ENCODE data around the gene GALNT3. TPM values are rescaled to one million over a fixed set of nuclear protein-coding genes. Genes with fewer than 3 reads are reported as not detected.

GALNT3 gene
- total RNA-seq, 1 donor from 2014 or later = 8.3 TPM

DNA sequence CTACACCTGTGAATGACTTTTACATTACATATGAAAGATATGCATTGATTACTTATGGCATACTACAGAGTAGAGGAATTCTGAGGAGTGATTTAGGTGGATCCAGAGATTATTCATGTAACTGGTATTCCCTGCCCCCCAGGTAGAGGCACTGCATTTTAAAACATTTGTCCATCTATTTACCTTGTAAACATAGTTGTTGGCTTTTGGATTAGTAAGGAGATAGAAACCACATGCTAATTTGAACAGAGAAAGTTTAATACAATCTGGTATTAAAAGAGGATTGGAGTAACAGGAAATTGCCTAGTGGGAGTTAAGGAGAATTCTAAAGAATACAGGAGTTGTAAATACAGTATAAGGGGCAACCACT is 15.9 kb downstream of the GALNT3 start:
- Mint-ChIP-seq H3K4me1 (peaks cover 5% of the 10 kb centered on the region), H3K27me3 (ENCODE audit: low read depth) (no peaks in the 10 kb centered on the region), H3K27ac (no peak overlapping the region), H3K36me3 (peaks cover 9% of the 10 kb centered on the region), H3K4me3 (no peak overlapping the region), H3K9me3 (peaks cover 22% of the 10 kb centered on the region)
- DNase-seq (ENCODE audit: low spot score in 2 of 2, unreplicated experiment in 2 of 2) = no peak
- TF ChIP-seq, protein P1, sequence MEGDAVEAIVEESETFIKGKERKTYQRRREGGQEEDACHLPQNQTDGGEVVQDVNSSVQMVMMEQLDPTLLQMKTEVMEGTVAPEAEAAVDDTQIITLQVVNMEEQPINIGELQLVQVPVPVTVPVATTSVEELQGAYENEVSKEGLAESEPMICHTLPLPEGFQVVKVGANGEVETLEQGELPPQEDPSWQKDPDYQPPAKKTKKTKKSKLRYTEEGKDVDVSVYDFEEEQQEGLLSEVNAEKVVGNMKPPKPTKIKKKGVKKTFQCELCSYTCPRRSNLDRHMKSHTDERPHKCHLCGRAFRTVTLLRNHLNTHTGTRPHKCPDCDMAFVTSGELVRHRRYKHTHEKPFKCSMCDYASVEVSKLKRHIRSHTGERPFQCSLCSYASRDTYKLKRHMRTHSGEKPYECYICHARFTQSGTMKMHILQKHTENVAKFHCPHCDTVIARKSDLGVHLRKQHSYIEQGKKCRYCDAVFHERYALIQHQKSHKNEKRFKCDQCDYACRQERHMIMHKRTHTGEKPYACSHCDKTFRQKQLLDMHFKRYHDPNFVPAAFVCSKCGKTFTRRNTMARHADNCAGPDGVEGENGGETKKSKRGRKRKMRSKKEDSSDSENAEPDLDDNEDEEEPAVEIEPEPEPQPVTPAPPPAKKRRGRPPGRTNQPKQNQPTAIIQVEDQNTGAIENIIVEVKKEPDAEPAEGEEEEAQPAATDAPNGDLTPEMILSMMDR (IDR thresholded peaks at IDR 0.05; ENCODE audit: unreplicated experiment) = no peak

DNA sequence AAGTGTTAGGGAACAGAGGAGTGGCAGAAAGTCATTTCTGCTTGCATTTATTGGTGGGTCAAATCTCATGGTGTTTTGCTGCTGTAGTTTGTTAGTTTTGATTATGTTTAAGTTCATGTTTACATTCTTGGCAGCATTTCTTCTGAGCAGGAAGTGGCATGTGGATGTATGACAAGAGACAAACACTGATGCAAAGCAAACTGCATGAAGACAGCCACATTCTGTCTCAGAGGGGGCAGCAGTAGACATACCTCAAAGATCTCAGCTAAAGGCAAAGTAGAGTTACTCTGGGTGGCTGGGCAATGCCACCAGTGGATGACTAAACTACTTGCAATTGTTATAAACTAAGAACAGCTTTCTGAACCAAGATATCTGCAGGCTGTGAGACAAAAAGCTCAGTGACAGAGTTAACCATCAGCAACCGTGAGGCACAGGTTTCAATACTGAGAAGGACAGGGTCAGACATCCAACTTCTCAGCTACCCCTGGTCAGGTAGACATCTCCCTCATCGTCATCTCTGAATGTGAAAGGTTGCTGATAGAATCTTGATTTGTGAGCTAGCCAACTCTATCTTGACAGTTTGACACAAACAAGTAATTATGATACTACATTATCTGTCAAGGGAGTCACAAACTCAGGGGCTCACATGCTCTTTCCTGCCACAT is 16.4 kb downstream of the GALNT3 start:
- peaks cover 5% of the 10 kb centered on the region for H3K4me1 Mint-ChIP-seq
- no peak overlapping the region for H3K27ac Mint-ChIP-seq
- peaks cover 12% of the 10 kb centered on the region for H3K36me3 Mint-ChIP-seq
- H3K27me3 Mint-ChIP-seq (ENCODE audit: low read depth) = no peaks in the 10 kb centered on the region
- no peak for DNase-seq (ENCODE audit: low spot score in 2 of 2, unreplicated experiment in 2 of 2)
- peaks cover 26% of the 10 kb centered on the region for H3K9me3 Mint-ChIP-seq
- TF ChIP-seq, protein P1 (IDR thresholded peaks at IDR 0.05; ENCODE audit: unreplicated experiment) = no peak
- no peak overlapping the region for H3K4me3 Mint-ChIP-seq

DNA sequence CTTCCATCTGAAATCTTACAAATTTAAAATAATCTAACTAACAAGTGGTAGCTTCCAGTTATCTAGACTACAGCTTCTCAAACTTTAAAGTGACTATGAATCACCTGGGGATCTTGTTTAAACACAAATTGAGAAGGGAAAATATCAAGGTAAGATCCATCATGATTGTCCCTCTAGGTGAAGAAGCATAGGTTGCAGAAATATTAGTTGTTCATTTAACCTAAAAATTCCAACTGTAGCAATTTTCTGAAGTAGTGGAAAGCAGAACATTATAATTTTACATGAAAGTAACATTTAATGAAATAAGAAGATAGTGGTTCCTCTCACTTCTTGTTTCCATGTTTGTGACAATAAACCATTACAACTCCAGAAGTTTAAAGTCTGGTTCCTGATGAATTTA is 17.3 kb downstream of the GALNT3 start:
- no peak for DNase-seq (ENCODE audit: low spot score in 2 of 2, unreplicated experiment in 2 of 2)
- Mint-ChIP-seq H3K27me3 (ENCODE audit: low read depth) (no peaks in the 10 kb centered on the region), H3K4me1 (peaks cover 5% of the 10 kb centered on the region), H3K27ac (no peak overlapping the region), H3K36me3 (peaks cover 14% of the 10 kb centered on the region), H3K4me3 (no peak overlapping the region), H3K9me3 (peaks cover 28% of the 10 kb centered on the region)
- TF ChIP-seq, protein P1 (IDR thresholded peaks at IDR 0.05; ENCODE audit: unreplicated experiment) = no peak

DNA sequence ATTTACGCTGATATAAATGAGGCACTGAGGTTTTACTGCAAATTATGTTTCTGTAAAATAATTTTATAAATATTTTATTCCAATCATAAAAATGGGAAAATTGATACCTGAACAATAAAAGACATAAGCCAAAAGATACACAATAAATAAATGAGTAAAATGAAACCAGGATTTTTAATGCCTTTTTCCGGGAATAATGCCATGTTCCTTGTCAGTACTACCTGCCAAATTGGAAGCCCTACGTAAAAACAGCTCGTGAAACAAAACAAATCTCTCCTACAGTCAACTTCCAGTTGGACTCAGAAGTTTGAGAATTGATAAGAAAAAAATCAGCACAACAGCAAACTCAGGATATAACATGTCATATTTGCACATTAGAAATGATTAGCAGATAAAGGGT is 18.0 kb downstream of the GALNT3 start:
- H3K27me3 Mint-ChIP-seq (ENCODE audit: low read depth) = no peaks in the 10 kb centered on the region
- TF ChIP-seq, protein P1 (IDR thresholded peaks at IDR 0.05; ENCODE audit: unreplicated experiment) = no peak
- no peak overlapping the region for H3K4me3 Mint-ChIP-seq
- H3K4me1 Mint-ChIP-seq = peaks cover 5% of the 10 kb centered on the region
- no peak overlapping the region for H3K27ac Mint-ChIP-seq
- H3K9me3 Mint-ChIP-seq = peaks cover 28% of the 10 kb centered on the region
- DNase-seq (ENCODE audit: low spot score in 2 of 2, unreplicated experiment in 2 of 2) = no peak
- H3K36me3 Mint-ChIP-seq = peaks cover 14% of the 10 kb centered on the region

DNA sequence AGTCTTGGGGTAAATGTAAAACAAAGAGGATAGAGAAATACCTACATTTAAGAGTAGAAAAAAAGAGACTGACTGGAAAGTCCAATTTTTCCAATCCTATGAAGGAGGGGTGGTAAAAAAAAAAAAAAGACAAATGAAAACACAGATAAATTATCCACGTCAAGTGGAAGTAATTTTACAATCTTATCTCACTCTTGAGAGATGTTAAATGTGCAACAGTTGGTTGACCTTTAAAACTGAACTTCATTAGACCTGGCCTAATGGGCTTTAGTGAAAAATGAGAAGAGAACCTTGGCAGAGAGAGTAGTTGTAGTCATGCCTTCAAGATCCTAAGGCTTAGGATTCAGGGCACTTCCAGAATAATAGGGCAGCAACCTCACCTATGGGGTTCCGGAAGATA is 20.4 kb downstream of the GALNT3 start:
- H3K9me3 Mint-ChIP-seq = peaks cover 19% of the 10 kb centered on the region
- H3K4me3 Mint-ChIP-seq = no peak overlapping the region
- H3K27ac Mint-ChIP-seq = no peak overlapping the region
- peaks cover 5% of the 10 kb centered on the region for H3K4me1 Mint-ChIP-seq
- no peak for DNase-seq (ENCODE audit: low spot score in 2 of 2, unreplicated experiment in 2 of 2)
- no peaks in the 10 kb centered on the region for H3K27me3 Mint-ChIP-seq (ENCODE audit: low read depth)
- peaks cover 8% of the 10 kb centered on the region for H3K36me3 Mint-ChIP-seq
- TF ChIP-seq, protein P1 (IDR thresholded peaks at IDR 0.05; ENCODE audit: unreplicated experiment) = no peak

- Mint-ChIP-seq H3K27ac (no peak overlapping the region), H3K4me3 (no peak overlapping the region), H3K9me3 (peaks cover 19% of the 10 kb centered on the region), H3K4me1 (peaks cover 5% of the 10 kb centered on the region), H3K27me3 (ENCODE audit: low read depth) (no peaks in the 10 kb centered on the region), H3K36me3 (peaks cover 5% of the 10 kb centered on the region)
- TF ChIP-seq, protein P1 (IDR thresholded peaks at IDR 0.05; ENCODE audit: unreplicated experiment) = no peak
- no peak for DNase-seq (ENCODE audit: low spot score in 2 of 2, unreplicated experiment in 2 of 2)
Observed at GRCh38 chr2:165772183-165772582, 21.9 kb downstream of the GALNT3 start.
